Gastrocnemius medialis (tissue), 4 donors: ENCODE measurements around the gene CIDEA.

ENCODE experiments used
- CTCF ChIP-seq, 5 experiments: fragments of 450-650 bp in 3 of 5; fragments of 200-600 bp in 2 of 5; sonication (generic) in 2 of 5; IDR thresholded peaks in 4 of 5; conservative IDR thresholded peaks in 1 of 5; 1 replicate in 4 of 5; 2 replicates in 1 of 5; pipeline ENCODE4 v1.5.1; 2016 to 2019; ENCODE audit warnings: antibody characterized with exemption in 5 of 5, mild to moderate bottlenecking in 3 of 5, moderate library complexity in 3 of 5
- POLR2A ChIP-seq, 2 donors: fragments of 450-650 bp; IDR thresholded peaks; one replicate each; pipeline ENCODE4 v1.6.1; 2017; ENCODE audit warnings: antibody characterized with exemption in 2 of 2, mild to moderate bottlenecking in 2 of 2, moderate library complexity in 2 of 2

GRCh38 chr18:12278741-12279682 is 24.9 kb downstream of the CIDEA start:
- TF ChIP-seq CTCF (IDR thresholded peaks at IDR 0.05 in 4 of 5, conservative IDR thresholded peaks at IDR 0.05 in 1 of 5): no peak
- peak; percentile 57 to 77 for TF ChIP-seq POLR2A (IDR thresholded peaks at IDR 0.05)
